HEK293T (cell line): Measurements from ENCODE around the gene INTS3.

ENCODE experiments used
- BHLHE40 ChIP-seq: fragments of 450-650 bp; IDR thresholded peaks from 2 replicates; pipeline ENCODE4 v1.6.1; 2016; ENCODE audit warnings: mild to moderate bottlenecking, moderate library complexity, borderline replicate concordance
- FOXK2 ChIP-seq: fragments of 450-650 bp; IDR thresholded peaks from 2 replicates; pipeline ENCODE4 v1.6.1; 2016; ENCODE audit warnings: mild to moderate bottlenecking
- NFRKB ChIP-seq: fragments of 450-650 bp; IDR thresholded peaks from 2 replicates; pipeline ENCODE4 v1.6.1; 2016; ENCODE audit warnings: mild to moderate bottlenecking, moderate library complexity
- PKNOX1 ChIP-seq: fragments of 450-650 bp; IDR thresholded peaks from 2 replicates; pipeline ENCODE4 v1.6.1; 2016
- SP1 ChIP-seq: fragments of 450-650 bp; IDR thresholded peaks from 2 replicates; pipeline ENCODE4 v1.6.1; 2017
- TARDBP ChIP-seq: fragments of 450-650 bp; IDR thresholded peaks from 2 replicates; pipeline ENCODE4 v1.6.1; 2016

GRCh38 chr1:153750026-153750995 is 22.5 kb downstream of the INTS3 start:
- TF ChIP-seq NFRKB: no peak
- no peak for TF ChIP-seq BHLHE40
- no peak for TF ChIP-seq SP1
- TF ChIP-seq FOXK2: no peak
- TF ChIP-seq PKNOX1: no peak
- no peak for TF ChIP-seq TARDBP
